ENCODE results near the gene CCL15. TPM values are rescaled to one million over a fixed set of nuclear protein-coding genes. Genes with fewer than 3 reads are reported as not detected.

The CCL15 gene
- total and polyA plus RNA-seq, 2 of the 13 experiments (the other 11 are each of a cell fraction or from before 2014, with no cell fraction given), result 29.2 to 45.9 TPM

DNA sequence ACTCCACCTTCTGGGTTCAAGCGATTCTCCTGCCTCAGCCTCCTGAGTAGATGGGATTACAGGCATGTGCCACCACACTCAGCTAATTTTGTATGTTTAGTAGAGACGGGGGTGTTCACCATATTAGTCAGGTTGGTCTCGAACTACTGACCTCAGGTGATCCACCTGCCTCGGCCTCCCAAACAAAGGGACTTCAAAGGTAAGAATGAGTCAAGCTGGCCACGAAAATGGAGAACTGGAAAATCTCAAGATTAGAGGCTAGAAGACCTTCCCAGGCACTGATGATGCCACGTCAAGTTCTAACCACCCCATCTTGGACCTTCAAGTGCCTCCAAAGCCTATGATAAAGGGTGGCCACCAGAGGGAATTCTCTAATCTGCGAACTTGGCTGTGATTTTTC, 1.3 kb upstream of the CCL15 start (continued):
- TF ChIP-seq, protein P1, sequence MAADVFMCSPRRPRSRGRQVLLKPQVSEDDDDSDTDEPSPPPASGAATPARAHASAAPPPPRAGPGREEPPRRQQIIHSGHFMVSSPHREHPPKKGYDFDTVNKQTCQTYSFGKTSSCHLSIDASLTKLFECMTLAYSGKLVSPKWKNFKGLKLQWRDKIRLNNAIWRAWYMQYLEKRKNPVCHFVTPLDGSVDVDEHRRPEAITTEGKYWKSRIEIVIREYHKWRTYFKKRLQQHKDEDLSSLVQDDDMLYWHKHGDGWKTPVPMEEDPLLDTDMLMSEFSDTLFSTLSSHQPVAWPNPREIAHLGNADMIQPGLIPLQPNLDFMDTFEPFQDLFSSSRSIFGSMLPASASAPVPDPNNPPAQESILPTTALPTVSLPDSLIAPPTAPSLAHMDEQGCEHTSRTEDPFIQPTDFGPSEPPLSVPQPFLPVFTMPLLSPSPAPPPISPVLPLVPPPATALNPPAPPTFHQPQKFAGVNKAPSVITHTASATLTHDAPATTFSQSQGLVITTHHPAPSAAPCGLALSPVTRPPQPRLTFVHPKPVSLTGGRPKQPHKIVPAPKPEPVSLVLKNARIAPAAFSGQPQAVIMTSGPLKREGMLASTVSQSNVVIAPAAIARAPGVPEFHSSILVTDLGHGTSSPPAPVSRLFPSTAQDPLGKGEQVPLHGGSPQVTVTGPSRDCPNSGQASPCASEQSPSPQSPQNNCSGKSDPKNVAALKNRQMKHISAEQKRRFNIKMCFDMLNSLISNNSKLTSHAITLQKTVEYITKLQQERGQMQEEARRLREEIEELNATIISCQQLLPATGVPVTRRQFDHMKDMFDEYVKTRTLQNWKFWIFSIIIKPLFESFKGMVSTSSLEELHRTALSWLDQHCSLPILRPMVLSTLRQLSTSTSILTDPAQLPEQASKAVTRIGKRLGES (CRISPR knock-in tag; IDR thresholded peaks at IDR 0.05; ENCODE audit: borderline replicate concordance), result no peak
- TF ChIP-seq, protein P2, sequence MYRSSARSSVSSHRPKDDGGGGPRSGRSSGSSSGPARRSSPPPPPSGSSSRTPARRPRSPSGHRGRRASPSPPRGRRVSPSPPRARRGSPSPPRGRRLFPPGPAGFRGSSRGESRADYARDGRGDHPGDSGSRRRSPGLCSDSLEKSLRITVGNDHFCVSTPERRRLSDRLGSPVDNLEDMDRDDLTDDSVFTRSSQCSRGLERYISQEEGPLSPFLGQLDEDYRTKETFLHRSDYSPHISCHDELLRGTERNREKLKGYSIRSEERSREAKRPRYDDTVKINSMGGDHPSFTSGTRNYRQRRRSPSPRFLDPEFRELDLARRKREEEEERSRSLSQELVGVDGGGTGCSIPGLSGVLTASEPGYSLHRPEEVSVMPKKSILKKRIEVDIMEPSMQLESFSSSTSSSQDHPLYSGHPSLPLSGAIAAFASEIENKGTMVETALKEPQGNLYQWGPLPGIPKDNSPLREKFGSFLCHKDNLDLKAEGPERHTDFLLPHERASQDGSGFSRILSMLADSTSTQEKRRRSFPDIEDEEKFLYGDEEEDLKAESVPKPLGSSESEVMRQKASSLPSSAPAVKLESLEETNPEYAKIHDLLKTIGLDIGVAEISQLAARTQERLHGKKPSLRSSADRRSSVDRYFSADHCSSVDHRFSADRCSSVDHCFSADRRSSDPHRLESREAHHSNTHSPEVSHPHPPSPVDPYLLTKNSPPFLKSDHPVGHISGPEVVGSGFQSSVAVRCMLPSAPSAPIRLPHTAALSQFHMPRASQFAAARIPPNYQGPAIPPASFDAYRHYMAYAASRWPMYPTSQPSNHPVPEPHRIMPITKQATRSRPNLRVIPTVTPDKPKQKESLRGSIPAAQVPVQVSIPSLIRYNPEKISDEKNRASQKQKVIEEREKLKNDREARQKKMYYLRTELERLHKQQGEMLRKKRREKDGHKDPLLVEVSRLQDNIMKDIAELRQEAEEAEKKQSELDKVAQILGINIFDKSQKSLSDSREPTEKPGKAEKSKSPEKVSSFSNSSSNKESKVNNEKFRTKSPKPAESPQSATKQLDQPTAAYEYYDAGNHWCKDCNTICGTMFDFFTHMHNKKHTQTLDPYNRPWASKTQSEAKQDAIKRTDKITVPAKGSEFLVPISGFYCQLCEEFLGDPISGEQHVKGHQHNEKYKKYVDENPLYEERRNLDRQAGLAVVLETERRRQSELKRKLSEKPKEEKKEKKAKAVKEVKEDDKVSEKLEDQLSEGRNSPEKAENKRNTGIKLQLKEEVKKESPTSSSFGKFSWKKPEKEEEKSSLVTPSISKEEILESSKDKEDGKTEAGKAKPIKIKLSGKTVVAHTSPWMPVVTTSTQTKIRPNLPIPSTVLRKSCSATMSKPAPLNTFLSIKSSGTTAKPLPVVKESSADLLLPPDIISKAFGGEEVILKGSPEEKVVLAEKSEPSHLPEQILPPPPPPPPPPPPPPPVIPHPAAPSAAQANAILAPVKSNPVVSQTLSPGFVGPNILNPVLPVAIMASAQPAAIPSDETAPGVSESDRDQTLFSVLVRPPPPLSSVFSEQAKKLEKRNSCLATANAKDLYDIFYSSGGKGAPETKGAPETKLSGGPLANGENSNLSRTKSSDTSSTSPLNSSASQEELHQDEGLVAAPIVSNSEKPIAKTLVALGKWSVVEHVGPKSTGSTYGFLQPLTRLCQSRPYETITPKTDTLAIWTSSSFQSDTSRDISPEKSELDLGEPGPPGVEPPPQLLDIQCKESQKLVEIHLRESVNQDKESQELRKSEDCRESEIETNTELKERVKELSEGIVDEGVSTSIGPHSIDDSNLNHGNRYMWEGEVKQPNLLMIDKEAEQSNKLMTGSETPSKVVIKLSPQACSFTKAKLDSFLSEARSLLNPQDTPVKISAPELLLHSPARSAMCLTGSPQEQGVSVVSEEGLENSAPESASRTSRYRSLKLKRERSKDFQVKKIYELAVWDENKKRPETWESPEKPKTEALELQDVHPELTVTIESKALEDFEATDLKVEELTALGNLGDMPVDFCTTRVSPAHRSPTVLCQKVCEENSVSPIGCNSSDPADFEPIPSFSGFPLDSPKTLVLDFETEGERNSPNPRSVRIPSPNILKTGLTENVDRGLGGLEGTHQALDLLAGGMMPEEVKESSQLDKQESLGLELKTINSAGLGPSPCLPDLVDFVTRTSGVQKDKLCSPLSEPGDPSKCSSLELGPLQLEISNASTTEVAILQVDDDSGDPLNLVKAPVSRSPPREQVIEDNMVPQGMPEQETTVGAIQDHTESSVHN (CRISPR knock-in tag; IDR thresholded peaks at IDR 0.05), result no peak
- TF ChIP-seq, protein P3, sequence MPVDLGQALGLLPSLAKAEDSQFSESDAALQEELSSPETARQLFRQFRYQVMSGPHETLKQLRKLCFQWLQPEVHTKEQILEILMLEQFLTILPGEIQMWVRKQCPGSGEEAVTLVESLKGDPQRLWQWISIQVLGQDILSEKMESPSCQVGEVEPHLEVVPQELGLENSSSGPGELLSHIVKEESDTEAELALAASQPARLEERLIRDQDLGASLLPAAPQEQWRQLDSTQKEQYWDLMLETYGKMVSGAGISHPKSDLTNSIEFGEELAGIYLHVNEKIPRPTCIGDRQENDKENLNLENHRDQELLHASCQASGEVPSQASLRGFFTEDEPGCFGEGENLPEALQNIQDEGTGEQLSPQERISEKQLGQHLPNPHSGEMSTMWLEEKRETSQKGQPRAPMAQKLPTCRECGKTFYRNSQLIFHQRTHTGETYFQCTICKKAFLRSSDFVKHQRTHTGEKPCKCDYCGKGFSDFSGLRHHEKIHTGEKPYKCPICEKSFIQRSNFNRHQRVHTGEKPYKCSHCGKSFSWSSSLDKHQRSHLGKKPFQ (CRISPR knock-in tag; IDR thresholded peaks at IDR 0.05; ENCODE audit: insufficient replicate concordance), result no peak
- TF ChIP-seq ZNF383 (CRISPR knock-in tag; IDR thresholded peaks at IDR 0.05; ENCODE audit: borderline replicate concordance) (no peak), CREBL2 (CRISPR knock-in tag; IDR thresholded peaks at IDR 0.05; ENCODE audit: borderline replicate concordance) (no peak)
